ENCODE measurements around the gene DMAC1.

Gene DMAC1

GRCh38 chr9:7799234-7799943, at the start of gene DMAC1:
DMAC1 (minus strand) TSS chr9:7799778; CDS start chr9:7799734, 44 bp downstream.
- peak; percentile 78 to 80 for DNase-seq

- DNase-seq = no peak
These were observed 49.8 kb upstream of the DMAC1 start for GRCh38 chr9:7849362-7849761.

- no peak for DNase-seq
These were observed 48.9 kb upstream of the DMAC1 start for GRCh38 chr9:7848498-7848897.

GRCh38 chr9:7844242-7844641, 44.7 kb upstream of the DMAC1 start:
- no peak for DNase-seq

- no peak for DNase-seq
These were observed 42.3 kb upstream of the DMAC1 start for GRCh38 chr9:7841831-7842230.

GRCh38 chr9:7834531-7834930, 35.0 kb upstream of the DMAC1 start:
- no peak for DNase-seq

- no peak for DNase-seq
These were observed 28.8 kb upstream of the DMAC1 start for GRCh38 chr9:7828334-7828733.

GRCh38 chr9:7827792-7828191, 28.2 kb upstream of the DMAC1 start:
- DNase-seq = no peak

- DNase-seq = no peak
These were observed 27.5 kb upstream of the DMAC1 start for GRCh38 chr9:7827056-7827455.

- no peak for DNase-seq
These were observed 24.1 kb upstream of the DMAC1 start for GRCh38 chr9:7823651-7824050.

- no peak for DNase-seq
These were observed 20.4 kb upstream of the DMAC1 start for GRCh38 chr9:7819984-7820383.

GRCh38 chr9:7816021-7816420, 16.4 kb upstream of the DMAC1 start:
- DNase-seq = no peak

GRCh38 chr9:7813030-7813429, 13.5 kb upstream of the DMAC1 start:
- no peak for DNase-seq

- no peak for DNase-seq
These were observed 12.1 kb upstream of the DMAC1 start for GRCh38 chr9:7811677-7812076.

- DNase-seq = no peak
These were observed 3.1 kb upstream of the DMAC1 start for GRCh38 chr9:7802666-7803065.

GRCh38 chr9:7799944-7800285, 337 bp upstream of the DMAC1 start:
- no peak for DNase-seq

- DNase-seq = no peak
These were observed 5.4 kb downstream of the DMAC1 start for GRCh38 chr9:7794196-7794595.

- no peak for DNase-seq
These were observed 8.2 kb downstream of the DMAC1 start for GRCh38 chr9:7791394-7791793.

GRCh38 chr9:7790819-7791182, 8.8 kb downstream of the DMAC1 start:
- DNase-seq = no peak

GRCh38 chr9:7790022-7790818, 9.4 kb downstream of the DMAC1 start:
- no peak for DNase-seq

GRCh38 chr9:7788772-7789171, 10.8 kb downstream of the DMAC1 start:
- no peak for DNase-seq

GRCh38 chr9:7785813-7786212, 13.8 kb downstream of the DMAC1 start:
- DNase-seq = no peak

GRCh38 chr9:7784472-7784871, 15.1 kb downstream of the DMAC1 start:
- no peak for DNase-seq

GRCh38 chr9:7783635-7784063, 15.9 kb downstream of the DMAC1 start:
- DNase-seq = no peak

Data from stimulated activated CD4-positive, alpha-beta T cell treated with anti-CD3 and anti-CD28 coated beads, Interleukin-2, amount 100 ng/mL, for 24 hours (primary cell).